Ishikawa (cell line): ENCODE measurements around the gene RNF149.

Experiments used
- CEBPB ChIP-seq: IDR thresholded peaks from 2 replicates; pipeline ENCODE4 v1.6.1; 2012
- CREB1 ChIP-seq: IDR thresholded peaks from 2 replicates; pipeline ENCODE4 v1.6.1; 2012; ENCODE audit warnings: low read depth
- EGR1 ChIP-seq: IDR thresholded peaks from 2 replicates; pipeline ENCODE4 v1.6.1; 2012
- EP300 ChIP-seq: IDR thresholded peaks from 2 replicates; pipeline ENCODE4 v1.6.1; 2012; ENCODE audit warnings: borderline replicate concordance
- FOXM1 ChIP-seq: IDR thresholded peaks from 2 replicates; pipeline ENCODE4 v1.6.1; 2012; ENCODE audit warnings: low read depth, borderline replicate concordance
- NFIC ChIP-seq: IDR thresholded peaks from 2 replicates; pipeline ENCODE4 v1.6.1; 2012
- RAD21 ChIP-seq: IDR thresholded peaks from 2 replicates; pipeline ENCODE4 v1.6.1; 2012; ENCODE audit warnings: low read depth
- REST ChIP-seq: IDR thresholded peaks from 2 replicates; pipeline ENCODE4 v1.6.1; 2012; ENCODE audit warnings: low read depth, mild to moderate bottlenecking
- TAF1 ChIP-seq: IDR thresholded peaks from 2 replicates; pipeline ENCODE4 v1.6.1; 2012; ENCODE audit warnings: low read depth, mild to moderate bottlenecking
- TCF12 ChIP-seq: IDR thresholded peaks from 2 replicates; pipeline ENCODE4 v1.6.1; 2012; ENCODE audit warnings: low read depth
- TEAD4 ChIP-seq: IDR thresholded peaks from 2 replicates; pipeline ENCODE4 v1.6.1; 2012
- YY1 ChIP-seq: IDR thresholded peaks from 2 replicates; pipeline ENCODE4 v1.6.1; 2012; ENCODE audit warnings: low read depth
- ZBTB7A ChIP-seq: IDR thresholded peaks from 2 replicates; pipeline ENCODE4 v1.6.1; 2012; ENCODE audit warnings: low read depth
- TF ChIP-seq, protein P1 (sequence below): IDR thresholded peaks from 2 replicates; pipeline ENCODE4 v1.6.1; 2012
- TF ChIP-seq, protein P2 (sequence below): IDR thresholded peaks from 2 replicates; pipeline ENCODE4 v1.6.1; 2012

The RNF149 gene

GRCh38 chr2:101273056-101273455, 35.4 kb downstream of the RNF149 start:
- TF ChIP-seq RAD21 (no peak), TCF12 (no peak), CEBPB (no peak), EGR1 (no peak), CREB1 (no peak), TAF1 (no peak), NFIC (no peak), REST (no peak)
- TF ChIP-seq, protein P1, sequence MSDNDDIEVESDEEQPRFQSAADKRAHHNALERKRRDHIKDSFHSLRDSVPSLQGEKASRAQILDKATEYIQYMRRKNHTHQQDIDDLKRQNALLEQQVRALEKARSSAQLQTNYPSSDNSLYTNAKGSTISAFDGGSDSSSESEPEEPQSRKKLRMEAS, result no peak

DNA sequence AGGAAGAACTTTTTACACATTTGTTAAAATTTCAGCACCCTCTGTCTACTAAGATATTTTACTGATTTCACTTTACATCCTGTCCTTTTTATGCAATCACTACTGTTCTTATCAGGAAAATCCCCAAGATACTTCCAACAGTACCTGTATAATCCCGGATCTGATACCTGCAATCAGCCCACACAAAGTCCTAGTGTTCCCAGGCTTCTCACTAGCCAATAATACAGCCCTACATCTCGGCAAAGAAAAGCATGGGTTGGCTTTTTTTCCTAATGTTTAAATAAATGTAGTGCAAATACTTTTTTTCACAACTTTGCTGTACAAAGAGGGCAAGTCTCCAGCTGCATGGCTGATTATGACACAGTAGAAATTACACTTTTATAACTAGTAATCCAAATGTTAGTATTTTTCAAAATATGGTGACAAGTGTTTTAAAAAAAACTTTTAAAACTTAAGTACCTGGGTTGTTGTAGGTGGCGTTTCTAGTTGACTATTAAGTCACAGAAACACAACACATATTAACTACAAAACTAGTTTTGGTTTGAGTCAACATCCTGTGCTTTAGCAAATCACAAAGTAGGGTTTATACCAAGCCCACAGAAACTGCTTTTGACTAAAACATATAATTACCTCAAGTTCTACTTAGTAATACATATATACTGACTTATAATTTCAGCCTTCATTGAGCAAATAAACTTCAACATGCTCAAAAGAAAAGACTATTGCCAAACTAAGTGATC, 36.3 kb downstream of the RNF149 start:
- no peak for TF ChIP-seq ZBTB7A
- no peak for TF ChIP-seq FOXM1
- TF ChIP-seq YY1, result no peak
- no peak for TF ChIP-seq NFIC
- no peak for TF ChIP-seq TAF1
- no peak for TF ChIP-seq CREB1
- TF ChIP-seq CEBPB, result no peak
- no peak for TF ChIP-seq RAD21
- no peak for TF ChIP-seq REST
- TF ChIP-seq EP300, result no peak
- TF ChIP-seq, protein P1, result no peak
- no peak for TF ChIP-seq TCF12
- TF ChIP-seq TEAD4, result no peak

DNA sequence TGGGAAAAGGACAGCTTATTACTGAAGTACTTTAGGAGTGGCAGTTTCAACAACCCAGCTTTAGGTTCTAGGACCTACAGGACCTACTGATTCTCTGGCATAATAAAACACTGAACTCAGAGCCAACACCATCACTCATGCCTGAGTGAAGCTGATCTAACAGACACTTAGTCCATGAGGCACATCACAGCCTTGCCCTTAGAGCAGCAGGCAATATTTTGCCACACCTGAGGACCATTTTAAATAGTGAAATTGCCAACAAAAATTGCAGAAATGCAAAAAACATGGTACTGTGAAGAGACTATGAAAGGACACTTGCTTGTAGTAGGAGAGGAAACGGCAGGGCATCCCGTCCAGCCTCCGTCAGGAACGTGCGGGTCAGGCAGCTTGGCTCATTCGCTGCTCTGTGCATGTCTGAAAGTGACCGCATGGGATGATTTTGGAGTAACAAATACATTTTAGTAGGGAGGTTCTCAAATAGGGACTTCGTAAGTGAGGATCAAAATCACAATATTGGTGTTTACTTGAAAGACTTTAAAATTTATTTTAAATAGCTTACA, 37.7 kb downstream of the RNF149 start:
- TF ChIP-seq EGR1 (no peak), TEAD4 (no peak), YY1 (no peak)

DNA sequence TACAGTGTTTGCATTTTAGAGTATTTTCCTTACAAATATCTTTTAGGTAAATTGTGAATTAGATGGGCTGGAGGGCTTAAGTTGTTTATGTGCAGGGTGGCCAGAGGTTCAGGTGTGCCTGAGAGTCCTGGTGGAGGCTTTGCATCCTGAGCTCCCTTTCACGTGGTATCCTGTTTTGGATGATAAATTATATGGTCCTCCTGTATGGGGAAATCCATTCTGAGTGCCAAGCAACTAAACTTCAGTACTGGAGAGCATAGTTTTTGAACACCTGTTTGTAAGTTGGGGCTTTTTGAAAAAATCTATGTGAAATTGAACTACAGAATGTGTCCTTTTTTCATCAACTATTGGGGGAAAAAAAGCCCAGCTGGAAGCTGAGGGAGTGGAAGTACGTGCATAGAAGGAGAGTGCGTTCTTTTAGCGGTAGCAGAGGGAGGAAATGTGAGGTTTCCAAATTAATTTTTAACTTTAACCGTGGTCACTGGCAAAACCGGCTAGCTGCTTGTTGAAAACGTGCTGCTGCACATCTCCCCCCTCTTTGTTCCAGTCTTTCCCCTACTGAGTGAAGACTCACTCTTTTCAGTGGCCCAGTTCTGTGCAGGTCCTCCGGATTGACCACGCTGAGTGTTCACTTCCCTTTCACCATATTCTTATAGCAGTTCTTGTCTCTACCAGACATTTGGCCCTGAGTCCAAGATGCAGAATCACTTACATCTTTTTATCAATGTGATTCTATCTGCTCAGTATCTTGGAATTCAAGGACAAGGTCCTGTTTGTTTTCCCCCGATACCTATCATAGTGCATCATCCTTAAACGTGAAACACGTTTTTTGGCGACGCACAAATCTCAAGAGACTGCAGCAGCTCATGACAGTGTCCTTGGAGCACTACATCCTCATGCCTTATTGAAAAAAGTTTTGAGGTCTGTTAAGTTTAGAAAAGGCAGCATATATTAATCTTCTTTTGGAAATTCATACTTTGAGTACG, 40.5 kb downstream of the RNF149 start:
- TF ChIP-seq CEBPB, result no peak
- TF ChIP-seq, protein P1, result no peak
- TF ChIP-seq, protein P2, sequence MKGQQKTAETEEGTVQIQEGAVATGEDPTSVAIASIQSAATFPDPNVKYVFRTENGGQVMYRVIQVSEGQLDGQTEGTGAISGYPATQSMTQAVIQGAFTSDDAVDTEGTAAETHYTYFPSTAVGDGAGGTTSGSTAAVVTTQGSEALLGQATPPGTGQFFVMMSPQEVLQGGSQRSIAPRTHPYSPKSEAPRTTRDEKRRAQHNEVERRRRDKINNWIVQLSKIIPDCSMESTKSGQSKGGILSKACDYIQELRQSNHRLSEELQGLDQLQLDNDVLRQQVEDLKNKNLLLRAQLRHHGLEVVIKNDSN, result no peak
- TF ChIP-seq EP300, result no peak
- no peak for TF ChIP-seq FOXM1
- TF ChIP-seq EGR1, result no peak
- TF ChIP-seq REST, result no peak
- no peak for TF ChIP-seq NFIC
- TF ChIP-seq TEAD4, result no peak
- TF ChIP-seq TCF12, result no peak
- TF ChIP-seq RAD21, result no peak
- TF ChIP-seq CREB1, result no peak
